Parathyroid adenoma (tissue), 2 donors: Measurements from ENCODE around the gene EMP3.
A peak's percentile ranks its signal among the peaks of the same experiment; 100 is the strongest.

Experiments
- H2AFZ ChIP-seq: fragments of 300-600 bp; sonication (generic); one replicate; pipeline ENCODE4 v1.7.0; 2017; ENCODE audit warnings: antibody characterized with exemption, mild to moderate bottlenecking
- H3K27ac ChIP-seq: fragments of 300-600 bp; sonication (generic); one replicate; pipeline ENCODE4 v1.7.0; 2017
- H3K27me3 ChIP-seq: fragments of 300-600 bp; sonication (generic); one replicate; pipeline ENCODE4 v1.7.0; 2017; ENCODE audit warnings: low read length; ENCODE audit not compliant: control insufficient read depth, insufficient read depth
- H3K36me3 ChIP-seq: fragments of 300-600 bp; sonication (generic); one replicate; pipeline ENCODE4 v1.7.0; 2017; ENCODE audit warnings: low read length; ENCODE audit not compliant: control insufficient read depth, insufficient read depth
- H3K4me1 ChIP-seq: fragments of 300-600 bp; sonication (generic); one replicate; pipeline ENCODE4 v1.7.0; 2017; ENCODE audit warnings: control low read depth
- H3K4me2 ChIP-seq: fragments of 300-600 bp; sonication (generic); one replicate; pipeline ENCODE4 v1.7.0; 2017; ENCODE audit warnings: low read length
- H3K4me3 ChIP-seq: fragments of 300-600 bp; sonication (generic); one replicate; pipeline ENCODE4 v1.7.0; 2017; ENCODE audit warnings: low read depth, low read length
- H3K79me2 ChIP-seq: fragments of 300-600 bp; sonication (generic); one replicate; pipeline ENCODE4 v1.7.0; 2017; ENCODE audit warnings: control low read depth
- H3K9ac ChIP-seq: fragments of 300-600 bp; sonication (generic); one replicate; pipeline ENCODE4 v1.7.0; 2017; ENCODE audit warnings: mild to moderate bottlenecking
- H3K9me3 ChIP-seq: fragments of 300-600 bp; sonication (generic); one replicate; pipeline ENCODE4 v1.7.0; 2017; ENCODE audit warnings: low read length; ENCODE audit not compliant: control insufficient read depth
- TF ChIP-seq, protein P1 (sequence below): fragments of 300-600 bp; sonication (generic); IDR thresholded peaks from one replicate; pipeline ENCODE4 v1.7.0; 2017; ENCODE audit warnings: antibody characterized with exemption, mild to moderate bottlenecking
- donor health status: primary hyperparathyroidism.

Gene EMP3

GRCh38 chr19:48321622-48322591, 3.4 kb upstream of the EMP3 start:
- Histone ChIP-seq H3K4me3 (peak overlapping the region; percentile 94), H3K27ac (peak overlapping the region; percentile 96), H3K27me3 (no peaks in the 10 kb centered on the region), H3K9ac (peak overlapping the region; percentile 88), H3K9me3 (no peaks in the 10 kb centered on the region), H3K79me2 (no peaks in the 10 kb centered on the region), H2AFZ (peak overlapping the region; percentile 93), H3K4me2 (peak overlapping the region; percentile 94), H3K36me3 (no peaks in the 10 kb centered on the region), H3K4me1 (peaks cover 17% of the 10 kb centered on the region)
- TF ChIP-seq, protein P1, sequence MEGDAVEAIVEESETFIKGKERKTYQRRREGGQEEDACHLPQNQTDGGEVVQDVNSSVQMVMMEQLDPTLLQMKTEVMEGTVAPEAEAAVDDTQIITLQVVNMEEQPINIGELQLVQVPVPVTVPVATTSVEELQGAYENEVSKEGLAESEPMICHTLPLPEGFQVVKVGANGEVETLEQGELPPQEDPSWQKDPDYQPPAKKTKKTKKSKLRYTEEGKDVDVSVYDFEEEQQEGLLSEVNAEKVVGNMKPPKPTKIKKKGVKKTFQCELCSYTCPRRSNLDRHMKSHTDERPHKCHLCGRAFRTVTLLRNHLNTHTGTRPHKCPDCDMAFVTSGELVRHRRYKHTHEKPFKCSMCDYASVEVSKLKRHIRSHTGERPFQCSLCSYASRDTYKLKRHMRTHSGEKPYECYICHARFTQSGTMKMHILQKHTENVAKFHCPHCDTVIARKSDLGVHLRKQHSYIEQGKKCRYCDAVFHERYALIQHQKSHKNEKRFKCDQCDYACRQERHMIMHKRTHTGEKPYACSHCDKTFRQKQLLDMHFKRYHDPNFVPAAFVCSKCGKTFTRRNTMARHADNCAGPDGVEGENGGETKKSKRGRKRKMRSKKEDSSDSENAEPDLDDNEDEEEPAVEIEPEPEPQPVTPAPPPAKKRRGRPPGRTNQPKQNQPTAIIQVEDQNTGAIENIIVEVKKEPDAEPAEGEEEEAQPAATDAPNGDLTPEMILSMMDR: no peak

DNA sequence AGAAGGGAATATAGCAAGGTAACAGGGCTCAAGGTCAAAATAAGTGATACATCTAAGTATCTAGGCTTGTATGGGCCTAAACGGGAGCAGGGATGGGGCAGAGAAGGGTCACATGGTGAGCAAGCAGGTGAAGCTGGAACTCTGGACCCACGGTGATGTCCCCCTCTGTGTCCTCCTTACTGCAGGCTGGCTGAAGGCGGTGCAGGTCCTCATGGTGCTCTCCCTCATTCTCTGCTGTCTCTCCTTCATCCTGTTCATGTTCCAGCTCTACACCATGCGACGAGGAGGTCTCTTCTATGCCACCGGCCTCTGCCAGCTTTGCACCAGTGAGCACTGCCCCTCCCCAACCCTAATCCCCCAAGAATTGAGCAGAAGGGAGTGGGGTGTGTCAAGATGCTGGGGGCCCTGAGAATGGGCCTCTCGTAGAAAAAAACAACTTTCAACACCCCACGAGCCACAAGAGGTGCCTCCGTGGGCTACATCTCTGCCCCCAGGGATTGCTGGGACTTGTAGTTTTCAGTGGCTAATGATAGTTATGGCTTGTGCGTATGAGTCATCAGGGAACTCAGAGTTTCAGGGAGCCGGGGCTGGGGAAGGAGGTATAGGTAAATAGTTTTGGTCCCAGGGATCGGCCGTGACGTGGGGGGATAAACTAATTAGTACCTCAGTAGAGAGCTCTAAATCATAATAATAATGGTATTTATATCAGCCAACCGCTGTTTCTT, 4.0 kb downstream of the EMP3 start:
- peak overlapping the region; percentile 99 for H3K27ac ChIP-seq

GRCh38 chr19:48330012-48330681, 4.8 kb downstream of the EMP3 start:
- H3K4me2 ChIP-seq: peak overlapping the region; percentile 91
- H3K4me1 ChIP-seq: peaks cover 24% of the 10 kb centered on the region
- peak overlapping the region; percentile 99 for H3K27ac ChIP-seq
- no peaks in the 10 kb centered on the region for H3K27me3 ChIP-seq
- H3K9ac ChIP-seq: no peak overlapping the region
- H3K4me3 ChIP-seq: peak overlapping the region; percentile 73
- H2AFZ ChIP-seq: peak overlapping the region; percentile 87
- H3K36me3 ChIP-seq: no peaks in the 10 kb centered on the region
- H3K9me3 ChIP-seq: no peaks in the 10 kb centered on the region
- H3K79me2 ChIP-seq: no peaks in the 10 kb centered on the region
- TF ChIP-seq, protein P1: peak; percentile 35

More for the DNA sequence above, 4.0 kb downstream of the EMP3 start:
- no peak overlapping the region for H3K9ac ChIP-seq
- H3K4me1 ChIP-seq: peaks cover 24% of the 10 kb centered on the region
- no peak overlapping the region for H2AFZ ChIP-seq
- H3K27me3 ChIP-seq: no peaks in the 10 kb centered on the region
- H3K36me3 ChIP-seq: no peaks in the 10 kb centered on the region
- TF ChIP-seq, protein P1: no peak
- peak overlapping the region; percentile 91 for H3K4me2 ChIP-seq
- peak overlapping the region; percentile 73 for H3K4me3 ChIP-seq
- H3K79me2 ChIP-seq: no peaks in the 10 kb centered on the region
- no peaks in the 10 kb centered on the region for H3K9me3 ChIP-seq

DNA sequence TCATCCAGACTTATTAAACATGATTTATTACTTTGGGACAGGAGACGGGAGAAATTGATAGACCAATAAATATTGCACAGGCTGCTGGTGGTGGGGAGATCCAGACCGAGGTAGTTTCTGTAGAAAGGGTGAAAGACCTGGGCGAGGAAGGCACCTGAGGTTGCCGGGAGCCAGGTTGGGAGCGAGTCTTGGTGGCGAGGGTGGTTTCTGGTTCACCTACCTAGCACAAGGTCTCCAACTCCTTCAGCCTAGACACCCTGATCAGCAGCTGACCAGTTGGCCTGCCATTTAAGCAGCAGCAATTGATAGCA, 7.0 kb downstream of the EMP3 start:
- TF ChIP-seq, protein P1: no peak
- H2AFZ ChIP-seq: peak overlapping the region; percentile 71
- no peaks in the 10 kb centered on the region for H3K9me3 ChIP-seq
- no peaks in the 10 kb centered on the region for H3K27me3 ChIP-seq
- H3K4me1 ChIP-seq: peaks cover 18% of the 10 kb centered on the region
- H3K4me3 ChIP-seq: peak overlapping the region; percentile 79
- peak overlapping the region; percentile 99 for H3K27ac ChIP-seq
- H3K4me2 ChIP-seq: peak overlapping the region; percentile 71
- H3K36me3 ChIP-seq: no peaks in the 10 kb centered on the region
- no peak overlapping the region for H3K9ac ChIP-seq
- H3K79me2 ChIP-seq: no peaks in the 10 kb centered on the region
